Measurements from ENCODE around the gene HIF1A. TPM values are rescaled to one million over a fixed set of nuclear protein-coding genes. Genes with fewer than 3 reads are reported as not detected.

The HIF1A gene
- total and polyA plus RNA-seq, 2 of the 8 experiments (the other 6 are each of a cell fraction or from before 2014, with no cell fraction given), result 54.8 to 175 TPM

DNA sequence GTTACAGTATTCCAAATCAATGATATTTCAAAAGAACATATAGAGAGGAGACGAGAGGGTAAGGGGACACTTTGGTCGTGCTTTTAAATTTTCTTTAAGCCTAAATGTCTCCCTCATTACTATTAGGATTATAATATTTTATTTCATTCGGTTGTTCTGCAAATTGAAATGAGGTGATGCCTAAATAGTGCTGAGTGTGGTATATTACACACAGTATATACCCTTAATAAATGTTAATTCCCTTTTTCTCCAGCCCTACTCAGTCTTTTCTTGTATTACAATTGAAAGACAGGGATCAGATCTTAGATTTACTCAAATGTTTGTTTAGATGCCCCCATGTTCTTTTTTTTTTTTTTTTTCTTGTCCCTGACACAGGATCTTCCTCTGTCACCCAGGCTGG is 74.6 kb downstream of the HIF1A start:
- H4K20me1 ChIP-seq (replicated peaks in 1 of 2; ENCODE audit: control insufficient read depth in 1 of 2, insufficient read depth in 2 of 2, low read length in 2 of 2), result peaks cover 0 to 1% of the 10 kb centered on the region in 2 experiments
- H3K23ac ChIP-seq (ENCODE audit: insufficient read length), result no peak overlapping the region
- no peak overlapping the region for H3K27ac ChIP-seq (ENCODE audit: low read depth, low read length)
- H3K79me2 ChIP-seq (ENCODE audit: control insufficient read depth in 1 of 2, insufficient read depth in 2 of 2, low read length in 2 of 2), result peaks cover 0 to 24% of the 10 kb centered on the region in 2 experiments; a peak in 2 of 4 replicates
- WGBS, 2 experiments (ENCODE audit: extremely low coverage in 1 of 2, insufficient coverage in 1 of 2, insufficient read length in 1 of 2, insufficient replicate concordance in 2 of 2, low coverage in 1 of 2, low lambda C conversion rate in 2 of 2, missing lambda C conversion rate in 1 of 2), result 94% methylated on average over 3 of the region's 3 CpGs; no CpG with 5 or more reads in 1 of the 2 experiments
- no peak overlapping the region for H4K5ac ChIP-seq (ENCODE audit: insufficient read length, low read depth, low read length)
- no peak overlapping the region for H2BK15ac ChIP-seq (ENCODE audit: low read length)
- H3K4me2 ChIP-seq (ENCODE audit: insufficient read depth in 1 of 2, low read depth in 2 of 2, low read length in 2 of 2), result no peak overlapping the region
- H2BK120ac ChIP-seq (replicated peaks; ENCODE audit: low read depth, low read length), result no peak overlapping the region
- H2BK5ac ChIP-seq (ENCODE audit: low read depth, low read length), result no peak overlapping the region
- no peak overlapping the region for H2AK5ac ChIP-seq (ENCODE audit: low read depth, low read length)
- H3K4me1 ChIP-seq (replicated peaks in 1 of 4; ENCODE audit: control insufficient read depth in 3 of 4, insufficient read depth in 4 of 4, low read length in 3 of 4), result peaks cover 0 to 6% (median 3%) of the 10 kb centered on the region in 4 experiments; a peak in 3 of 7 replicates
- H3K14ac ChIP-seq (ENCODE audit: insufficient read length), result no peak overlapping the region
- CTCF ChIA-PET (ENCODE audit: partially characterized antibody), result no interaction called here
- H2BK12ac ChIP-seq (ENCODE audit: low read depth, low read length), result no peak overlapping the region
- no peak overlapping the region for H4K8ac ChIP-seq (ENCODE audit: extremely low read depth, insufficient read depth, low read length)
- no peak overlapping the region for H2BK20ac ChIP-seq (ENCODE audit: low read length)
- H3K18ac ChIP-seq (ENCODE audit: extremely low read depth, low read length), result no peak overlapping the region
- H3K23me2 ChIP-seq (ENCODE audit: low read depth, low read length), result no peaks in the 10 kb centered on the region
- H2AFZ ChIP-seq (ENCODE audit: low read length), result no peak overlapping the region
- no peaks in the 10 kb centered on the region for H3K27me3 ChIP-seq (replicated peaks in 1 of 4; ENCODE audit: control insufficient read depth in 3 of 4, extremely low read depth in 1 of 4, insufficient read depth in 3 of 4, low read length in 3 of 4)
- H4K91ac ChIP-seq (replicated peaks; ENCODE audit: insufficient read length, low read length), result no peak overlapping the region
- POLR2A ChIA-PET (ENCODE audit: partially characterized antibody), result no interaction called here
- H3K36me3 ChIP-seq (ENCODE audit: control insufficient read depth in 2 of 4, insufficient read depth in 4 of 4, low read length in 3 of 4), result peaks cover 3 to 81% (median 29%) of the 10 kb centered on the region in 4 experiments; a peak in 7 of 8 replicates
- H3K79me1 ChIP-seq (ENCODE audit: low read depth, low read length), result no peaks in the 10 kb centered on the region
- DNase-seq (ENCODE audit: low read depth in 1 of 2, low spot score in 2 of 2) (no peak), FAIRE-seq (no peak)
- H3K4ac ChIP-seq (replicated peaks; ENCODE audit: insufficient read length, low read depth, low read length), result no peak overlapping the region
- no peak overlapping the region for H3K56ac ChIP-seq (replicated peaks; ENCODE audit: insufficient read length, low read depth, low read length)
- H3K9ac ChIP-seq (replicated peaks in 1 of 4; ENCODE audit: extremely low read depth in 1 of 4, low read depth in 3 of 4, low read length in 3 of 4), result no peak overlapping the region
- no peak overlapping the region for H3K4me3 ChIP-seq (ENCODE audit: extremely low read depth in 1 of 4, insufficient read depth in 2 of 4, low read depth in 3 of 4, low read length in 4 of 4)
- no peaks in the 10 kb centered on the region for H3K9me3 ChIP-seq (ENCODE audit: insufficient read depth in 2 of 2, low read depth in 1 of 2, low read length in 1 of 2)
- TF ChIP-seq SIN3A (conservative IDR thresholded peaks at IDR 0.05 in 1 of 2, IDR thresholded peaks at IDR 0.05 in 1 of 2; ENCODE audit: low read depth in 1 of 2, low read length in 2 of 2), result no peak
- no peak for TF ChIP-seq RAD21 (IDR thresholded peaks at IDR 0.05 in 1 of 2, conservative IDR thresholded peaks at IDR 0.05 in 1 of 2; ENCODE audit: low read depth in 2 of 2, low read length in 2 of 2)
